HG03565 (cell line): ENCODE data around the gene ZNF598.
"Not testable (repeated sequence)": the region's sequence is repeated elsewhere in the genome, so short reads cannot be mapped to it uniquely, and the experiment has no call there.

Experiments used
- ATAC-seq: cut with Tn5 transposase; IDR thresholded peaks from one replicate; pipeline ENCODE4 v1.9.1; 2021; ENCODE audit warnings: mild to moderate bottlenecking, moderate library complexity; ENCODE audit not compliant: unreplicated experiment

Gene ZNF598

GRCh38 chr16:1960665-1961630, 48.7 kb downstream of the ZNF598 start:
- no peak for ATAC-seq

- peak; percentile 75 for ATAC-seq
These were observed 50.2 kb downstream of the ZNF598 start, which contains the start of gene NDUFB10 for GRCh38 chr16:1959269-1960039. TSS of gene NDUFB10 (plus strand) at chr16:1959538. CDS start at chr16:1959625, 87 bp downstream.

GRCh38 chr16:1958715-1959268, 50.8 kb downstream of the ZNF598 start:
- ATAC-seq, result no peak

GRCh38 chr16:1958143-1958491, 51.5 kb downstream of the ZNF598 start:
- not testable (repeated sequence) for ATAC-seq

- ATAC-seq, result not testable (repeated sequence)
These were observed 52.0 kb downstream of the ZNF598 start for GRCh38 chr16:1957434-1958142.

- ATAC-seq, result no peak
These were observed 55.9 kb downstream of the ZNF598 start for GRCh38 chr16:1953734-1954133.

GRCh38 chr16:1950559-1950958, 59.1 kb downstream of the ZNF598 start:
- no peak for ATAC-seq

- no peak for ATAC-seq
These were observed 59.6 kb downstream of the ZNF598 start for GRCh38 chr16:1950047-1950446.

GRCh38 chr16:1949507-1949906, 60.1 kb downstream of the ZNF598 start:
- ATAC-seq, result no peak
